PFSK-1 (cell line): ENCODE data around the gene SLC22A25.

ENCODE experiments used
- POLR2AphosphoS5 ChIP-seq: IDR thresholded peaks from 2 replicates; pipeline ENCODE4 v1.6.1; 2012; ENCODE audit warnings: low read depth, mild to moderate bottlenecking, control low read depth, low read length, moderate library complexity
- SIN3A ChIP-seq: IDR thresholded peaks from 2 replicates; pipeline ENCODE4 v1.6.1; 2012; ENCODE audit warnings: mild to moderate bottlenecking, low read length, moderate library complexity, borderline replicate concordance; ENCODE audit not compliant: insufficient read depth
- TAF1 ChIP-seq: IDR thresholded peaks from 2 replicates; pipeline ENCODE4 v1.6.1; 2012; ENCODE audit warnings: low read length, control low read depth, borderline replicate concordance; ENCODE audit not compliant: insufficient read depth
- TF ChIP-seq, protein P1 (sequence below), 2 experiments: IDR thresholded peaks; 2 replicates each; pipeline versions ENCODE4 v1.6.1 to v1.8.0; 2011 to 2012; ENCODE audit warnings: low read depth in 2 of 2, low read length in 2 of 2, control low read depth in 1 of 2, inconsistent platforms in 1 of 2, mild to moderate bottlenecking in 1 of 2, moderate library complexity in 1 of 2; ENCODE audit not compliant: insufficient read depth in 1 of 2

DNA sequence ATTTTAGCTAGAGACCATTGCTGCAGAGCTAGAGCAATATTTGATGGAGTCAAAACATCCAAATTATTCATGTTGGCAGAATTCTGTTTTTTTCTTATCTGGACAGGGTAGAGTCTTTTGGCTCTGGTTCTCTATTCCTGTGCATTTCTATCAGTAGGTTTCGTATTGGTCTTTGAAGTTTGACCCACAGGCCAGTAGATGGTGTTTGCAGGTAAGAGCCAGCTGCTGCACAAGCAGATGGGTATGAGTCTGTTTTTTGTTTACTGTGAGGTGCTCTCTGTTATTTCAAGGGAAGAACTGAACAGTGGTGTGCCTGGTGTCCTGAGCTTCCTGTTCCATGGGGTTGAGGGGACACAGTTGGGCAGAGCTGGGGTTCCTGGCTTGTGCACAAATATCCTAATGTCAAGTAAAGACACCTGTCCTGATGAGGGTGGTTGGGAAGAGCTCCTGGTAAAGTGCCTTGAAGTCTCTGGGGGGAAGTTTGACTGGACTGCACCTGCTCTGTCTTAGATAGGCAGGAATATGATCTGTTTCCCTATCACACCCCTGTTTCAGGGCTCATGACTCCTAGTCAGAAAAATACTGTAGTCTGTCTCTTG, 34.0 kb upstream of the SLC22A25 start:
- TF ChIP-seq, protein P1, sequence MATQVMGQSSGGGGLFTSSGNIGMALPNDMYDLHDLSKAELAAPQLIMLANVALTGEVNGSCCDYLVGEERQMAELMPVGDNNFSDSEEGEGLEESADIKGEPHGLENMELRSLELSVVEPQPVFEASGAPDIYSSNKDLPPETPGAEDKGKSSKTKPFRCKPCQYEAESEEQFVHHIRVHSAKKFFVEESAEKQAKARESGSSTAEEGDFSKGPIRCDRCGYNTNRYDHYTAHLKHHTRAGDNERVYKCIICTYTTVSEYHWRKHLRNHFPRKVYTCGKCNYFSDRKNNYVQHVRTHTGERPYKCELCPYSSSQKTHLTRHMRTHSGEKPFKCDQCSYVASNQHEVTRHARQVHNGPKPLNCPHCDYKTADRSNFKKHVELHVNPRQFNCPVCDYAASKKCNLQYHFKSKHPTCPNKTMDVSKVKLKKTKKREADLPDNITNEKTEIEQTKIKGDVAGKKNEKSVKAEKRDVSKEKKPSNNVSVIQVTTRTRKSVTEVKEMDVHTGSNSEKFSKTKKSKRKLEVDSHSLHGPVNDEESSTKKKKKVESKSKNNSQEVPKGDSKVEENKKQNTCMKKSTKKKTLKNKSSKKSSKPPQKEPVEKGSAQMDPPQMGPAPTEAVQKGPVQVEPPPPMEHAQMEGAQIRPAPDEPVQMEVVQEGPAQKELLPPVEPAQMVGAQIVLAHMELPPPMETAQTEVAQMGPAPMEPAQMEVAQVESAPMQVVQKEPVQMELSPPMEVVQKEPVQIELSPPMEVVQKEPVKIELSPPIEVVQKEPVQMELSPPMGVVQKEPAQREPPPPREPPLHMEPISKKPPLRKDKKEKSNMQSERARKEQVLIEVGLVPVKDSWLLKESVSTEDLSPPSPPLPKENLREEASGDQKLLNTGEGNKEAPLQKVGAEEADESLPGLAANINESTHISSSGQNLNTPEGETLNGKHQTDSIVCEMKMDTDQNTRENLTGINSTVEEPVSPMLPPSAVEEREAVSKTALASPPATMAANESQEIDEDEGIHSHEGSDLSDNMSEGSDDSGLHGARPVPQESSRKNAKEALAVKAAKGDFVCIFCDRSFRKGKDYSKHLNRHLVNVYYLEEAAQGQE (IDR thresholded peaks at IDR 0.05; ENCODE audit: insufficient read depth in 1 of 2, low read depth in 2 of 2, low read length in 2 of 2), result no peak
- TF ChIP-seq SIN3A, result no peak
- TF ChIP-seq TAF1, result no peak
- no peak for TF ChIP-seq POLR2AphosphoS5
